Tongue (tissue), 2 donors: ENCODE results near the gene PHRF1. TPM values are rescaled to one million over a fixed set of nuclear protein-coding genes. Genes with fewer than 3 reads are reported as not detected.

Experiments used
- DNase-seq: peaks from one replicate; pipeline ENCODE4 v3.0.0-alpha.2; 2015
- total RNA-seq: library from RNA; depleted of rRNA; stranded (reverse); fragments of >200 nt; gene quantifications from one replicate; pipeline ENCODE4 v1.2.3, GENCODE V29; 2014

Gene PHRF1
- total RNA-seq, 1 donor from 2014 or later = 26.5 TPM

- DNase-seq = no peak
These were observed 25.4 kb downstream of the PHRF1 start for GRCh38 chr11:601573-602245.

GRCh38 chr11:603154-603553 is 26.9 kb downstream of the PHRF1 start:
- no peak for DNase-seq

GRCh38 chr11:605286-606129 is 29.2 kb downstream of the PHRF1 start:
- DNase-seq = no peak

GRCh38 chr11:606245-606644 is 30.0 kb downstream of the PHRF1 start:
- no peak for DNase-seq

GRCh38 chr11:607020-607780 is 30.9 kb downstream of the PHRF1 start:
- DNase-seq = no peak

- DNase-seq = no peak
These were observed 31.8 kb downstream of the PHRF1 start for GRCh38 chr11:607971-608659.

- DNase-seq = no peak
These were observed 32.6 kb downstream of the PHRF1 start for GRCh38 chr11:608791-609251.

DNA sequence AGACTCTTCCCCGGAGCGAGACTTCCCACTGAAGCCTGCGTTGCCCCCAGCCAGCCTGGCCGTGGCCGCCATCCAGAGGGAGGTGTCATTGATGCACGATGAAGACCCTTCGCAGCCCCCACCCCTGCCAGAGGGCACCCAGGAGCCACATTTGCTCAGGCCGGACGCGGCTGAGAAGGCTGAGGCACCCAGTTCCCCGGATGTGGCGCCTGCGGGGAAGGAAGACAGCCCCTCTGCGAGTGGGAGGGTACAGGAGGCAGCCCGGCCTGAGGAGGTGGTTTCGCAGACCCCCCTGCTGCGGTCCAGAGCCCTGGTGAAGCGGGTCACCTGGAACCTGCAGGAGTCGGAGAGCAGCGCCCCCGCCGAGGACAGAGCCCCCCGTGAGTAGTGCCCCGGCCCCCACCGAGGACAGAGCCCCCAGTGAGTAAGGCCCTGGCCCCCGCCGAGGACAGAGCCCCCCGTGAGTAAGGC is 33.1 kb downstream of the PHRF1 start:
- DNase-seq = no peak

- no peak for DNase-seq
These were observed 34.0 kb downstream of the PHRF1 start for GRCh38 chr11:610146-610801.

DNA sequence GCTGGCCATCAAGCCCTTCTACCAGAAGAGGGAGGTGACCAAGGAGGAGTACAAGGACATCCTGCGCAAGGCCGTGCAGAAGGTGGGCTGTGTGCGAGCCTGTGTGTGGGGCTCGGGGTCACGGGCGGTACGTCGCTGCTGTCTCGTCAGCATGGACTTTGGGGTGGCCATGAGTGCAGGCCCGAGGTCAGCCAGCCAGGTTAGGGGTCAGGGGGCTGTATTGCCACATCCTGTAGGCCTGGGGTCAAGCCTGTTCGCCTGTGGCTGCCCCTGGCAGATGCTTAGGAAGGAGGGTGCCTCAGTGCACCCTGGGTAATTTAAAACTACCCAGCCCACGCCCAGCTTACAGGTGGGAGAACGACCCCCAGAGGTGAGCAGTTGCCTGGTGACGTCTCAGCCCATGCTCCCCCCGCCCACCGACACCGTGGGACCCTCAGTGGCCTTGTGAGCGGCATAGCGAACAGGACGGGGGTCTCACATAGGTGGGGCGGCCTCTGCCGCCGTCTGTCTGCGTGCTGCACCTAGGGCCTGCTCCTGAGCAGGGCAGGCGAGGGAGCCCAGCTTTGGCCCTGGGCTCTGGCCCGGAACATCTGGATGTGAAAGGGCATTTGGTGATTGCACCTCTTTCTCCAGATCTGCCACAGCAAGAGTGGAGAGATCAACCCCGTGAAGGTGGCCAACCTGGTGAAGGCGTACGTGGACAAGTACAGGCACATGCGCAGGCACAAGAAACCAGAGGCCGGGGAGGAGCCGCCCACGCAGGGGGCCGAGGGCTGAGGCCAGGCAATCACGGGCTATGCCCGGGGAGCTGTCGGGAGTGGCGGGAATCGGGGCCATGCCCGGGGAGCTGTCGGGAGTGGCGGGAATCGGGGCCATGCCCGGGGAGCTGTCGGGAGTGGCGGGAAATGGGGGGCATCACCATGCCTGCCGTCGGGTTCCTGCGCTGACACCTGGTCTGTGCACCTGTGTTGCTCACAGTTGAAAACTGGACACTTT is 35.0 kb downstream of the PHRF1 start:
- no peak for DNase-seq

- DNase-seq = peak; percentile 90
These were observed 36.1 kb downstream of the PHRF1 start for GRCh38 chr11:612201-612960.

DNA sequence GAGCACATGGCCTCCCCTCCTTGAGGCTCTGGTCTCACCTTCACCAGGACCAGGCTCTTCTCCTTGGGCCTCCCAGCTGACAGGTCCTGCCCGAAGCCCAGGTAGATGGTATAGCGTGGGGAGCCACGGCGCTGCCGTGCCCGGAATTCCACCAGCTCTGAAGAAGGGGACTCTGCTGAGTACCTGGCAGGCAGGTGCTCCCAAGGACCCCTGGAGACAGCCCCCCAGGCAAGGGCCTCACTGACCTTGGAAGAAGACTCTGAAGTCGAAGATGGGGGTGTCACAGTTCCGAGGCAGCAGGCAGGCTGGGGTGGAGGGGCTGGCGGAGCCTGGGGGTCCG is 36.7 kb downstream of the PHRF1 start:
- no peak for DNase-seq

GRCh38 chr11:613369-613968 is 37.2 kb downstream of the PHRF1 start:
- DNase-seq = peak; percentile 63

- no peak for DNase-seq
These were observed 37.9 kb downstream of the PHRF1 start for GRCh38 chr11:614021-614622.

GRCh38 chr11:614623-615503 is 38.6 kb downstream of the PHRF1 start:
- no peak for DNase-seq

- peak; percentile 97 for DNase-seq
These were observed 39.4 kb downstream of the PHRF1 start, which contains the start of gene IRF7 for GRCh38 chr11:615504-616319. Gene IRF7, minus strand, starts transcription at chr11:615950. Its CDS starts 586 bp downstream, at chr11:615364.
